M059J (cell line): ENCODE data around the gene NRIP2. TPM values are rescaled to one million over a fixed set of nuclear protein-coding genes. Genes with fewer than 3 reads are reported as not detected.
A peak's percentile ranks its signal among the peaks of the same experiment; 100 is the strongest.
"Not testable (repeated sequence)": the region's sequence is repeated elsewhere in the genome, so short reads cannot be mapped to it uniquely, and the experiment has no call there.

Source experiments
- DNase-seq: peaks from one replicate; pipeline ENCODE4 v3.0.0-alpha.2; 2012; ENCODE audit warnings: low read depth
- total RNA-seq: library from RNA; depleted of rRNA; stranded (reverse); fragments of >200 nt; shearing (Covaris generic); gene quantifications from 2 replicates; pipeline ENCODE4 v1.2.3, GENCODE V29; 2014; rRNA removed

NRIP2 gene, protein sequence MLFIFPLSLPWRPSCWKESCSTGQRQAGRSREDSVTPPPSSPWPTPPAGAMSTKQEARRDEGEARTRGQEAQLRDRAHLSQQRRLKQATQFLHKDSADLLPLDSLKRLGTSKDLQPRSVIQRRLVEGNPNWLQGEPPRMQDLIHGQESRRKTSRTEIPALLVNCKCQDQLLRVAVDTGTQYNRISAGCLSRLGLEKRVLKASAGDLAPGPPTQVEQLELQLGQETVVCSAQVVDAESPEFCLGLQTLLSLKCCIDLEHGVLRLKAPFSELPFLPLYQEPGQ
- not detected in 2 replicates for total RNA-seq

DNA sequence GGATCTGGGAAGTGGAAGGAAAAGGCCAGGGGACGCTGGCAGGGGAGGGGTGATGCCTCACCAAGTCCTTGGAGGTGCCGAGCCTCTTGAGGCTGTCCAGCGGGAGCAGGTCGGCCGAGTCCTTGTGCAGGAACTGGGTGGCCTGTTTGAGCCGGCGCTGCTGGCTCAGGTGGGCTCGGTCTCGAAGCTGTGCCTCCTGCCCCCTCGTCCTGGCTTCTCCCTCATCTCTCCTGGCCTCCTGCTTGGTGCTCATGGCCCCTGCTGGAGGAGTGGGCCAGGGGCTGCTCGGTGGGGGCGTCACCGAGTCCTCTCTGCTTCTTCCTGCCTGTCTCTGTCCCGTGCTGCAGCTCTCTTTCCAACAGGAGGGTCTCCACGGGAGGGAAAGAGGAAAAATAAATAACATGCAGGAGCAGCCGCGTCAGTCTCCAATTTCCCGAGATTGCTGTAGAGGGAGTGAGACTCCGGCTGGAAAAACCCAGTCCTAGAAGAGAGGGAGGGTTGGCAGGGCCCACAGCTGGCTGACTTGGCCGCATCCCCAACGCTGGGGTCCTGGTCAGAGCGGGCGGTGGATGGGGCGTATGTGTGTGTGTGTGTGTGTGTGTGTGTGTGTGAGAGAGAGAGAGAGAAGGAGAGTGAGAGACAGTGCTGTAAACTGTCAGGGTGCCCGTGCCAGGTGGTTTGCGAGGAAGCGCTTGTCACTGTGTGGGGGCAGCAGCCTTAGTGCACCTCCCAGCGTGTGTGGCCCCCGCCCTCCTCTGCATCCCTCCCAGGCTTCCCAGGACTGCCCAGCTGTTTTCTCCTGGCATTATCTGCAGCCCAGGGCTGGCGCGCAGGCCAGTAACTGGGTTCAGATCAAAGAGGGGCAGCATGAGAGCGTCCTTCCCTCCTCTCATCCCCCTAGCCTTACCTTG, at the start of gene NRIP2:
Gene NRIP2 (minus strand): TSS at position 455 of the 911 bp plus-strand sequence. CDS start 52 bp downstream, at position 403.
- no peak for DNase-seq

DNA sequence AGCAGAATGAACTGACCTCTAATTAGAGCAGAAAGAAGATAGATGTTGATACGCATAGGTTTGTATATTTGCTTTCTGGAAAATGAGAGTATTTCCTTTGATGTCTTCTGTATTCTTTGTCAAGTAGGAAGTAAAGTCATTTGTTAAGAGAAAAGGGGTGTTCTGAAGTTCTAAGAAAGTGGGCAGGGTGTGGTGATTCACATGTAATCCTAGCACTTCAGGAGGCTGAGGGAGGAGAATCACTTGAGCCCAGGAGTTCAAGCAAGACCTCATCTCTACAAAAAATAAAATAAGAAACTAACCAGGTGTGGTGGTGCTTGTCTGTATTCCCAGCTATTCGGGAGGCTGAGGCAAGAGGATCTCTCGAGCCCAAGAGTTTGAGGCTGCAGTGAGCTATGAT, 45.0 kb upstream of the NRIP2 start:
- DNase-seq = no peak

DNA sequence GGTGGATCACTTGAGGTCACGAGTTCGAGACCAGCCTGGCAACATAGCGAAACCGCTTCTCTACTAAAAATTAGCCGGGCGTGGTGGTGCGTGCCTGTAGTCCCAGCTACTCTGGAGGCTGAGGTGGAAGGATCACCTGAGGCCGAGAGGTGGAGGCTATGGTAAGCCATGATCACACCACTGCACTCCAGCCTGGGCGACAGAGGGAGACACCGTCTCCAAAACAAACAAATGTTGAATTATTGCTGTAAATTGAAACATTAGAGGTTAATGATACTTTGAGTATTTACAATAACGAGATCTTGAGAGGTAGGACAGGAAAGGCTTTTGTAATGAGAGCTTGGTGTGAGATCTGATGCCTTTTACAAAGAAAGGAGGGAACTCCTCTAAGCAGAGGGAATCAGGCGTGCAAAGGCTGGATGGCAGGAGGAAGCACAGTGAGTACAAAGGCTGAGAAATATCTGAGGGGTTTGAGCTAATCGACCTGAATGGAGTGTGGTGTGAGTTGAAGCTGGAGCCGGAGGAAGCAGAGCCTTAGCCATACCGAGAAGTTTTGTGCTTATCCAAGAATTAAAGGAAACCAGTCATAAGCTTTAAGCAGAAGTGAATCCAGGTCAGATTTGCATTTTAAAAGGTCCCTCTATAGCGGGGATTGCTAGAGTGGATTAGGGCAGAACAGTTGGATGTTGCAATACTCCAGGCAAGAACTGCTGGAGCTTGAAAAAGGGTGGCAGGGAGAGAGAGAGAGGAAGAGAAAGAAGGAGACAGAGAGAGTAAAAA, 43.3 kb upstream of the NRIP2 start:
- DNase-seq = no peak

DNA sequence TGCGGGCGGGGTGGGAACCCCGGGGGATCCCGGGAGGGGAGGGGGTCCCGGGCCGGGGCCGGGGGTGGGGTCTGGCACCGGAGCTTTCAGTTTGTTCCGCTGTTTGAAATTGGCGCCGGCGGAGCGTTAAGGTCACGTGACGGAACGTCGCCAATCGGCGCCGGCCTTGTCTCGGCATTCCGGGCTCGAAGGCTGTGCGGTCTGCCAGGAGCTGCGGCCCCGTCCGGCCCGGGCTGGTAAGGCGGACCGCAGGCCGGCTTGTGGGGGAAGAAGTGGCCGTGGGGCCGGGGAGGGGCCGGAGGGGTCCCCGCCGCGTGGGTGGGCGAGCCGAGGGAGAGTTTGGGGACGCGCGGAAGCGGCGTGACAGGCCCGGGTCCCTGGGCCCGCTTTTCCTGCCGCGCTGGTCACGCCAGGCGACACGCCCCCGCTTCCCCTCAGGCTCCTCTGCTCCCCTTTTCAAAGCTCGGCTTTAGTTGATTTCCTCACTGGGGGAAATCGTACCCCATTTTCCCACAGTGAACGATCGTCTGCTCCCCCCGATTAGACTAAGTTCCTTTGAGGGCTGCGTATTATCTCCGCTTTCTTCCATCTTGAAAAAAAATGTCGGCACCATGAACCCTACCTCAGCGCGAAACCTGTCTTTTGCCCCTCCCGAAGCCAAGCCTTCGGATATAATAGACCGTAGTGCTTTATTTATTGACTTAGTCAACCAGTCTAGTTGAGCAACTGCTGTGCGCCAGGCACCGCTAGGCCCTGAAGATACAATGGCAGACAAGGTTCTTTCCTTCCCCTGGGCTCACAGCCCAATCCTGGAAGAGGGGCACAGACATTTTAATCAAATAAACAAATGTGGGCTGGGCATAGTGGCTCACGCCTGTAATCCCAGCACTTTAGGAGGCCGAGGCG, 42.5 kb upstream of the NRIP2 start, which contains the start of the genes FOXM1 and RHNO1:
Gene FOXM1 (minus strand): TSS at position 128 of the 906 bp plus-strand sequence. CDS start 2,696 bp downstream, outside the sequence.
Gene RHNO1 (plus strand): TSS at position 177 of the 906 bp plus-strand sequence. CDS start 8,144 bp downstream, outside the sequence.
- DNase-seq = peak; percentile 84

DNA sequence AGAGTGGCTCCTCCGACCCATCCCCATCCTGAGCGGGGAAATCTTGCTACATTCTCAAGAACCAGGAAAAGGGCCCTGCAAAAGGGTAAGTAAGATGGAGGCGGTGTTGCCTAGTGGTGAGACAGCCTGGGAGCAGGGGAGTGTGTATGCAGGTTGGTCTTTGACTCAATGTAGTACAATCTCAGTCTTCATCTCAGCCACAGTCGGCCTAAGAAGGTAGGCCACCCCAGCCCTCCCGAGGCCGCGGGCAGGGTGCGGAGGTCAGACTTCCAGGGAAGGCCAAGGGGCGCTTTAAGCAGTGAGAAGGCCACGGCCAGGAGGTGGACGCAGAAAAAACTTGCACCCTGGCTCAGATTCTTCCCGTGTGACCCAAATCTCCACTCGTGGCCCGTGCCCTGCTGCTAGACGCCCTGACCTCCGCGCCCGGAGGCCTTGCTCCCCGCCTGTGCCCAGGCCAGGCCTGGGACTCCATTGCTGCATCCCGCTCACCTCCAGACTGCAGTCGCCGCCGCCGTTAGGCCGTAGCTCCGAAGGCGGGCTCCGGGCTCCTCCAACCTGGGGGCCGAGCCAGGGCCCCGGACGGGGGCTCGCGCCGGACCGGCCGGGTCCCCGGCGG, 41.7 kb upstream of the NRIP2 start:
- peak; percentile 29 for DNase-seq

- not testable (repeated sequence) for DNase-seq
Measured at GRCh38 chr12:2868986-2869632, 34.3 kb upstream of the NRIP2 start.

DNA sequence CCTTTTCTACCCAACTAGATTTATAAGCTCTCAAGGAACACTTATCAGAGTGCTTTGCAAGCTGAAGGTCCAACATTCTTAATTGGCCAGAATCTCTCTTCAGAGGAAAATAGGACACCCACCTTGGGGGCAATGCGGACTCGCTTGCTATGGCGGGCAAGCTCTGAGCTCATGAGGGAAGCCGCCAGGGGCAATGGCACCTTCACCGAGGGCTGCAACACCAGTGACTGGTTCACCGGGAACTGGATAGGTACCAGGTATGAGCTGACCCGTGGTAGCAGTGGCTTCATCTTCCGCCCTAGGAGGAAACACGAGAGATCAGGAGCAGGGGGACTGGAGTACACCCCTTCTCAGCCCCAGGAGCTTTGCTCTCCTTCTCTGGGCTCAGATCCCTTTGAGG, 29.4 kb upstream of the NRIP2 start:
- no peak for DNase-seq

- not testable (repeated sequence) for DNase-seq
Measured at GRCh38 chr12:2863402-2863801, 28.6 kb upstream of the NRIP2 start.

GRCh38 chr12:2862876-2863275, 28.0 kb upstream of the NRIP2 start:
- DNase-seq = no peak

DNA sequence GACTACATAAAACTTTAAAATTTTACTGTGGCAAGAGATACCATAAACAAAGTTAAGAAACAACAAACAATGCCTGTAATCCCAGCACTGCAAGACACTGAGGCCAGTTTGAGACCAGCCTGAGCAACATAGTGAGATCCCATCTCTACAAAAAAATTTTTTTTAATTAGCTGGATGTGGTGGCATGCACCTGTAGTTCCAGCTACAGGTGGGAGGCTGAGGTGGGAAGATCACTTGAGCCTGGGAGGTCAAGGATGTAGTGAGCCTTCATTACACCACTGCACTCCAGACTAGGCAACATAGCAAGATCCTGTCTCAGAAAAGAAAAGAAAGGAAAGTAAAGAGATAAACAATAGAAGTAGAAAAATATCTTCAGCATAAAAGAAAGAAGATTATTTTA, 25.3 kb upstream of the NRIP2 start:
- no peak for DNase-seq

- no peak for DNase-seq
Measured at GRCh38 chr12:2858944-2859421, 24.1 kb upstream of the NRIP2 start.

- no peak for DNase-seq
Measured at GRCh38 chr12:2858334-2858733, 23.5 kb upstream of the NRIP2 start.

- DNase-seq = no peak
Measured at GRCh38 chr12:2857576-2857975, 22.7 kb upstream of the NRIP2 start.

DNA sequence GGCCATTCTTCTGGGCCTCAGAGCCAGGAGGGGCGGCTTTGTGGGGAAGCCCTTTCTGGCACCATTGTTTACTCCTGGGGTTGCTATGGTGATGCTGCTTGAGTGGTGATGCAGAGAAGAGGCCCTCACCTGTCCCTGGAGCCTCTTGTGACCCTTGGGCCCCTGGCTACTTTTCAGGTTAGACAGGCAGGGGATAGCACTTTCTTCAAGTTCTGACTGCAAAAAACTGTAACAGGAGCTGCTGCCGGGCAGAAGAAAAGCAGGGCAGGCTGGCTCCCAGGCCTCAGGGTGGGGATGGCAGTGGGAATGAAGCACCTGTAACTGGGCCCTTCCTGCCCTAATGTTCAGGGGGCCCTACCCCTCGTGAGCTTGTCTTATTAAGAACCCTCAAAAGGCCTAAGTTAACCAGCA, 22.2 kb upstream of the NRIP2 start, which contains the start of gene TEX52:
Gene TEX52 (minus strand): TSS at position 19 of the 411 bp plus-strand sequence. CDS start 13 bp downstream, at position 6.
- peak; percentile 49 for DNase-seq

DNA sequence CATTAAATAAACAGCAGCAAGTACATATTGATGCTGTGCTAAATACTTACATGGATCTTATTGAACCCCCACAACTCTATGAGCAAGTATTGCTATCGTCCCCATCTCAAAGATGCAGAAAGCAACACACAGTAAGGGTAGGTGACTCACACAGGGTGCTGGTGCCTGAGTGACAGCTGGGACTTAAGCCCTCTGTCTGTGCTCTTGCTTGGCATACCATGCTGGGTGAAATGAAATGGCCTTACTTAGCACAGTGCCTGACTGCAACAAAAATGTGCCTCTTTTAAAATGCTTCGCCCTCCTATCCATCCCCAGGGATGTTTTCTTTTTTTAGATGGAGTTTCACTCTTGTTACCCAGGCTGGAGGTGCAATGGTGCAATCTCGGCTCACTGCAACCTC, 21.2 kb upstream of the NRIP2 start:
- peak; percentile 35 for DNase-seq

- DNase-seq = no peak
Measured at GRCh38 chr12:2855546-2855945, 20.7 kb upstream of the NRIP2 start.

DNA sequence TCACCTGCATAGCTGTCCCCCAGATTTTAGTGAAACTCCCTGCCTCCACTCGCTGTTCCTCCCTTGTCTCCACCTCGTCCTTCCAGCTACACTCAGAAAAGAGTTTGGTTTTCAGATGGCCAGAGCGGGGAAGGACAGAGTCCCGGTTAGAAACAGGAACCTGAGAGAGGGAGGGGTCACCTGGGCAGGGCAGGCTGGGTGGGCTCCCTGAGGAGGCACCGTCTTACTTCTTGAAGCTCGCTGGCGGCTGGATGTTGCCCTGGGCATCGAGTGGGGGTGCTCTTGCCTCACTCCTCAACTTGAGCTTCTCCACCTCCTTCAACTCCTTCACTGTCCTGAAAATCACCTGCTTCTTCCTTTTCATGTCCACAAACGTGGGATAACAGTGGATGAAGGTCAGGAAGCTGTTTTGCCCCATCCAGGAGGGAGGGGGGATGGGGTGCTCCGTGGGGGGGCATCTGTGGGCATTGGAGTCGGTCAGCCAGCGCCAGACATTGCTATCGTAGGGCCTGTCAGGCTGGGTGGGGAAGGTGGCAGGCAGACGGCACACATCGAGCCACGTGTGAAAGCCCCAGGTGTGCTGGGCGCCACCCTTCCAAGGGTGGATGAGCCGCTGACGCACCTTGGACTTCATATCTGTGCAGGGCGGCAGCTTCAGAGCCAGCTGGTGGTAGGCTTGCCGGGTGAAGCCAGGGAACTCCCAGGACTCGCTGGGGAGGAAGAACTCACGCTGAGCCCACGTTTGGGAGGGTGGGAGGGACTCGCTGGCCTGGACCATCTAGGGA, 20.0 kb upstream of the NRIP2 start:
- DNase-seq = no peak

- peak; percentile 48 for DNase-seq
Measured at GRCh38 chr12:2853626-2854025, 18.8 kb upstream of the NRIP2 start.

- DNase-seq = no peak
Measured at GRCh38 chr12:2851931-2852330, 17.1 kb upstream of the NRIP2 start.
